Thoracic aorta (tissue), 2 donors: ENCODE data around the gene PDSS2. TPM values are rescaled to one million over a fixed set of nuclear protein-coding genes. Genes with fewer than 3 reads are reported as not detected.
"Not testable (repeated sequence)": the region's sequence is repeated elsewhere in the genome, so short reads cannot be mapped to it uniquely, and the experiment has no call there.

Source experiments
- ATAC-seq: fragments of 150-250 bp; one replicate; pipeline ENCODE4 v1.8.0; 2017; ENCODE audit warnings: low read depth; ENCODE audit not compliant: insufficient number of reproducible peaks, low FRiP score
- DNase-seq: peaks from one replicate; pipeline ENCODE4 v3.0.0-alpha.2; 2020; ENCODE audit warnings: low spot score
- H3K27ac ChIP-seq, 2 donors: fragments of 200-600 bp; sonication (generic); 1 replicate in 1 of 2; 2 replicates in 1 of 2; pipeline ENCODE4 v1.5.1; 2016; ENCODE audit warnings: mild to moderate bottlenecking in 2 of 2, moderate library complexity in 2 of 2
- H3K27me3 ChIP-seq: fragments of 200-600 bp; sonication (generic); replicated peaks from 2 replicates; pipeline ENCODE4 v1.6.0; 2016; ENCODE audit warnings: mild to moderate bottlenecking; ENCODE audit not compliant: insufficient read depth
- H3K36me3 ChIP-seq: fragments of 200-600 bp; sonication (generic); one replicate; pipeline ENCODE4 v1.5.1; 2016
- H3K4me1 ChIP-seq, 2 donors: fragments of 200-600 bp; sonication (generic); 1 replicate in 1 of 2; 2 replicates in 1 of 2; pipeline versions ENCODE4 v1.5.1 to v1.6.0; 2016; ENCODE audit warnings: low read depth in 2 of 2, mild to moderate bottlenecking in 1 of 2; ENCODE audit not compliant: control insufficient read depth in 1 of 2
- H3K4me3 ChIP-seq: fragments of 200-600 bp; sonication (generic); 2 replicates; pipeline ENCODE4 v1.5.1; 2016; ENCODE audit warnings: mild to moderate bottlenecking
- H3K9me3 ChIP-seq: fragments of 200-600 bp; sonication (generic); 2 replicates; pipeline ENCODE4 v1.5.1; 2016
- total RNA-seq, 2 donors: library from RNA; depleted of rRNA; stranded (reverse); fragments of >200 nt; gene quantifications; one replicate each; pipeline versions ENCODE4 v1.1.0 to v1.2.3, GENCODE V29; 2016
- TF ChIP-seq, protein P1 (sequence below): fragments of 200-600 bp; sonication (generic); IDR thresholded peaks from one replicate; pipeline ENCODE4 v1.5.1; 2019; ENCODE audit warnings: antibody characterized with exemption

Gene PDSS2
- total RNA-seq, 2 donors from 2014 or later: 6.9 to 9.9 TPM

DNA sequence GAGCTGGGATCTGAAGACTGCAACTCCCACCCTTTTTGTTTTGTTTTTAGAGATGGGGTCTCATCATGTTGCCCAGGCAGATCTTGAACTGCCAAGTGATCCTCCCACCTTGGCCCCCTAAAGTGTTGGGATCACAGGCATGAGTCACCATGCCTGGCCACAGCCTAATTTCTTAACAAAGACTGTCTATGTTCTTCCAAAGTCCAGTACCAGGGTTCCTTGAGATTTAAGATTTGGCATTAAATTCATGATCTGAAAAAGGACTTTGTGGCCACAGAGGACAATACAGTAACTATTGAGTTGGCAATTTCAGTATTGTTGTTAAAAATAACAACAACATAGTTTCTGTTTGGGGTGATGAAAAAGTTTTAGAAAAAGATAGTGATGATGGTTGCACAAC, 315.4 kb downstream of the PDSS2 start:
- no peak overlapping the region for H3K4me3 ChIP-seq
- DNase-seq: no peak

DNA sequence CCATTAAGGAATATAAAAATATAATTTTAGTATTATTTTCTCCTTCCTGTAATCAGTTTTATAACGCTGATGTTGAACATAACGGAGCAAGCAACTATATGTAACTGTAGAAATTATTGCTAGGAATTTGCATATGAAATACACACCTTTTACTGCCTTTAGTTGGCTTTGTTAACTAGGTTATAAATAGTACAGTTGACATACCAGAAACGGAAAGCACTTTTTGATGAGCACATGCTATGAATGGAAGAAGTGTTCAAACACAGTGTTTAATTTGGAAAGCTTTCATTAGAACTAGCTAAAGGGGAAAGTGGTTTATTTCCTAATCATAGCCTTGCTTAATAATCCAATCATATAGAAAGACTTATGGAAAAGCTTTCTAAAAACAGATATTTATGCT, 318.8 kb downstream of the PDSS2 start:
- ATAC-seq (no peak), DNase-seq (no peak)
- Histone ChIP-seq H3K27ac (no peak overlapping the region), H3K27me3 (no peaks in the 10 kb centered on the region), H3K36me3 (no peaks in the 10 kb centered on the region), H3K4me3 (no peak overlapping the region), H3K9me3 (no peaks in the 10 kb centered on the region), H3K4me1 (no peaks in the 10 kb centered on the region)
- TF ChIP-seq, protein P1, sequence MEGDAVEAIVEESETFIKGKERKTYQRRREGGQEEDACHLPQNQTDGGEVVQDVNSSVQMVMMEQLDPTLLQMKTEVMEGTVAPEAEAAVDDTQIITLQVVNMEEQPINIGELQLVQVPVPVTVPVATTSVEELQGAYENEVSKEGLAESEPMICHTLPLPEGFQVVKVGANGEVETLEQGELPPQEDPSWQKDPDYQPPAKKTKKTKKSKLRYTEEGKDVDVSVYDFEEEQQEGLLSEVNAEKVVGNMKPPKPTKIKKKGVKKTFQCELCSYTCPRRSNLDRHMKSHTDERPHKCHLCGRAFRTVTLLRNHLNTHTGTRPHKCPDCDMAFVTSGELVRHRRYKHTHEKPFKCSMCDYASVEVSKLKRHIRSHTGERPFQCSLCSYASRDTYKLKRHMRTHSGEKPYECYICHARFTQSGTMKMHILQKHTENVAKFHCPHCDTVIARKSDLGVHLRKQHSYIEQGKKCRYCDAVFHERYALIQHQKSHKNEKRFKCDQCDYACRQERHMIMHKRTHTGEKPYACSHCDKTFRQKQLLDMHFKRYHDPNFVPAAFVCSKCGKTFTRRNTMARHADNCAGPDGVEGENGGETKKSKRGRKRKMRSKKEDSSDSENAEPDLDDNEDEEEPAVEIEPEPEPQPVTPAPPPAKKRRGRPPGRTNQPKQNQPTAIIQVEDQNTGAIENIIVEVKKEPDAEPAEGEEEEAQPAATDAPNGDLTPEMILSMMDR: no peak

More for the DNA sequence above, 315.4 kb downstream of the PDSS2 start:
- Histone ChIP-seq H3K9me3 (no peaks in the 10 kb centered on the region), H3K27ac (no peak overlapping the region), H3K36me3 (no peaks in the 10 kb centered on the region), H3K27me3 (no peaks in the 10 kb centered on the region), H3K4me1 (no peaks in the 10 kb centered on the region)
- TF ChIP-seq, protein P1: no peak
- no peak for ATAC-seq

DNA sequence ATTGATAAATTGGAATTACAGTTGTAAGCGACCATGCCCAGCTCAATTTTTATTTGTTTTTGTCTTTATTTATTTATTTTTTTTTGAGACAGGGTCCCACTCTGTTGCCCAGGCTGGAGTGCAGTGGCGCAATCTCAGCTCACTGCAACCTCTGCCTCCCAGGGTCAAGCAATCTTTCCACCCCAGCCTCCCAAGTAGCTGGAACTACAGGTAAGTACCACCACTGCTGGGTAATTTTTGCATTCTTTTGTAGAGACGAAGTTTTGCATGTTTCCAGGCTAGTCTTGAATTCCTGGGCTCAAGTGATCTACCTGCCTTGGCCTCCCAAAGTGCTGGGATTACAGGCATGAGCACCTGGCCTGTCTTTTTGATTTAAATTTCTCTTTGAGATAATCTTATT, 323.0 kb downstream of the PDSS2 start:
- ATAC-seq, H3K27me3 ChIP-seq, H3K9me3 ChIP-seq, H3K36me3 ChIP-seq, H3K4me3 ChIP-seq, DNase-seq, H3K27ac ChIP-seq, H3K4me1 ChIP-seq: not testable (repeated sequence)

DNA sequence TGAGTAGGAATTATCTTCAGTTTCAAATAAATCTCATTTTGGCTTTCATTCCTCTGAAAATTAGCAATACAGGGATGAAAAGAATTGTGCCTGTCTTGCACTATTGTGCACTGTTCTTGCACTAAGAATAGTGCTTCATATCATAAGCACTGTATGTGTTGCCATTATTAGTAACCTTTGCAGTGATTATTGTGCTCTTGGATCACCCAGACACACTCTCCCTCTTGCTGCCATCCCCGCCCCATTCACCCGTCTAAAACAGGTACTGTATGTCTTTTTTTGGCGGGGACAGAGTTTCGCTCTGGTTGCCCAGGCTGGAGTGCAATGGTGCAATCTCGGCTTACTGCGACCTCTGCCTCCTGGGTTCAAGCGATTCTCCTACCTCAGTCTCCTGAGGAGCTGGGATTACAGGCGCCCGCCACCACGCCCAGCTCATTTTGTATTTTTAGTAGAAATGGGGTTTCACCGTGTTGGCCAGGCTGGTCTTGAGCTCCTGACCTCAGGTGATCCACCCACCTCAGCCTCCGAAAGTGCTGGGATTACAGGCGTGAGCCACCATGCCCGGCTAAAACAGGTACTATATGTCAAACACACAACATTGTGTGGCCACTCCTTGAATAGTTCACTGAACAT, 324.2 kb downstream of the PDSS2 start:
- not testable (repeated sequence) for H3K36me3 ChIP-seq, H3K27ac ChIP-seq, H3K4me3 ChIP-seq, H3K4me1 ChIP-seq, ATAC-seq, DNase-seq, H3K27me3 ChIP-seq, H3K9me3 ChIP-seq

DNA sequence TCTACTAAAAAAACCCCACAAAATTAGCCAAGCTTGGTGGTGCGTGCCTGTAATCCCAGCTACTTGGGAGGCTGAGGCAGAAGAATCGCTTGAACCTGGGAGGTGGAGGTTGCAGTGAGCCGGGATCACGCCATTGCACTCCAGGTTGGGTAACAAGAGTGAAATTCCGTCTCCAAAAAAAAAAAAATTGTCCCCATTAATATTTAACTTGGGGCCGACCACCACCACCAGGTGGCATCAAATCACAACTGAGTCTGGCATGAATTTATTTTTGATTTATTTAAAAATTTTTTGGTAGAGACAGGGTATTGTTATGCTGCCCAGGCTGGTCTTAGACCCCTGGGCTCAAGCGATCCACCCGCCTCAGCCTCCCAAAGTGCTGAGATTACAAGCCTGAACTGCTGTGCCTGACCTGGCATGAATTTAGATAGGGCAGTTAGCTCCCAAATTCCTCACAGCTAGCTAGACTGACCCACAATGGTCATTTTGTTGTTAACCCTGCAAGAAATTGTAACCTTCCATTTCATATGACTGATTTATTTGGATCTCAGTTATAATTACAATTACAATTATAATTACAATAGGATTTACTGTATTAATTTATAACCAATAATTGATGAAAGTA, 326.9 kb downstream of the PDSS2 start:
- no peak overlapping the region for H3K4me3 ChIP-seq
- ATAC-seq (no peak), DNase-seq (no peak)
- TF ChIP-seq, protein P1: peak; percentile 20
- no peak overlapping the region for H3K27ac ChIP-seq
- H3K9me3 ChIP-seq: no peaks in the 10 kb centered on the region
- no peaks in the 10 kb centered on the region for H3K27me3 ChIP-seq
- no peaks in the 10 kb centered on the region for H3K36me3 ChIP-seq
- peaks cover 0 to 5% of the 10 kb centered on the region in 2 donors for H3K4me1 ChIP-seq

DNA sequence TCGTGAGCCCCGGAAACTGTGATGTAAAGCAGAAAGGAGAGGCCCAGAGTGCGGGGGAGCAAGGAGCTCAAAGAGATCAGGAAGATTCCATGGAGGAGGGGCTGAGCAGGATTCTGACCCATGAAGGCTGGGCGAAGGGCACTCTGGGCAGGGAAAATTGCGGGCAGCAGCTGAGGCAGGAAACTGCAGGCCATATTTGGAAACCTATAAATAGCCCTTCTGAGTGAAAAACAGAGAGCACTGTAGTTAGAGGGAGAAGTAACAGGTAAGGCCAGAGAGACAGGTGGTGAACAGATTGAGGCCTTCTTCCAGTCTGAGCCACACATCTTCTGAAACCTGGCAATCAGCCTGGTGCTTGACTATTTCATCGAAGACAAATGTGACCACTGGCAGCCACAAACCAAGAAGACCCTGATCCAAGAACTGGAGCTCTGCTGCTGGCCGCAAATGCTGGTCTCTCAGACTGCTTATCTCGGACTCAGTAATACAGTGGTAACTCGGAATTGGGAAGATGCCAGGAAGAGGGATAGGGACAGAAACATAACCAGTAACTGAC, 329.9 kb downstream of the PDSS2 start:
- ATAC-seq (no peak), DNase-seq (no peak)
- H3K27me3 ChIP-seq: no peaks in the 10 kb centered on the region
- TF ChIP-seq, protein P1: no peak
- peaks cover 0 to 5% of the 10 kb centered on the region in 2 donors for H3K4me1 ChIP-seq
- no peak overlapping the region for H3K27ac ChIP-seq
- H3K4me3 ChIP-seq: no peak overlapping the region
- H3K9me3 ChIP-seq: no peaks in the 10 kb centered on the region
- no peaks in the 10 kb centered on the region for H3K36me3 ChIP-seq
